GM18517 (cell line): ENCODE data around the gene TNS3.

ENCODE experiments used
- ATAC-seq: cut with Tn5 transposase; IDR thresholded peaks from one replicate; pipeline ENCODE4 v1.9.1; 2021; ENCODE audit warnings: mild to moderate bottlenecking, moderate library complexity; ENCODE audit not compliant: unreplicated experiment

Gene TNS3

DNA sequence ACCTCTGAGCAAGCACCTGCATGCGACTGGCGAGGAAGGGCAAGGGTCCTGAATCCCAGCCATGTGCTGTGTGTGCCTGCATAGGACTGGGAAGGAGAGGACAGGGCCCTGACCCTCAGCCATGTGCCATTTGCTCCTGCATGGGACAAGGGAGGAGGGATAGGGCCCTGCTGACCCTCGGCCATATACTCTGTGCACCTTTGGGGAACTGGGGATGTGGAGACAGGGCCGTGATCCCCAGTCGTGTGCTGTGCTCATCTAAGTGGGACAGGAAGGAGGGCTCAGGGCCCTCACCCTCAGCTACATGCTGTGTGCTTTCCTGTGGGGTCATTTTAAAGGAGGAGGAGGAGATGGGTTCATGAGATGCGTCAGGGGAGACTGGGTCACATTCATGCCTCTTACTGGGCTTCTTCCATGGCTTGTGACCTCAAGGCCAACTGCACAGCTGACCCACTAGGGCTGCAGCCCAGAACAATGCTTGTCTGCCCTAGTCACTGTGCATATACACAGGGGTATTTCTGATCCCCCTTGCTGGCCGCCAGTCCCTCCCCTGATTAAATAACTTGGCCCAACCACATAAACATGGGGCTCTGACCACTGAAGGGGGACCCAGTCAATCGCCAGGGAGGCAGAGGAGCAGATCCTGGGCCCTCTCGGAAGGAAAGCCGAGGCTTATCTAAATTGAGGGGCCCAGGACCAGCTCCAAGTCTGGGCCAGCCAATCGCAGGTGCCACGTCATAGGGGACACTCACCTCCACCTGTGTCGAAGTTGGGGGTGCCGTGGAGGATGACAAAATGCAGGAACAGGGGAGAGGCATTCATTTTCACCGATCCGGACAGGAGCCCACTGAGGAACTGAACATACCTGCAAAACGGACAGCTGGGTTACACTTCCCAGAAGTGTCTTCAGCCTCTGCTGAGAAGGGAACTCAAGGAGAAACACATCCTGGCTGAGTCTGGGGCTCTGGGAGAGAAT lies 167.3 kb downstream of the TNS3 start:
- no peak for ATAC-seq

DNA sequence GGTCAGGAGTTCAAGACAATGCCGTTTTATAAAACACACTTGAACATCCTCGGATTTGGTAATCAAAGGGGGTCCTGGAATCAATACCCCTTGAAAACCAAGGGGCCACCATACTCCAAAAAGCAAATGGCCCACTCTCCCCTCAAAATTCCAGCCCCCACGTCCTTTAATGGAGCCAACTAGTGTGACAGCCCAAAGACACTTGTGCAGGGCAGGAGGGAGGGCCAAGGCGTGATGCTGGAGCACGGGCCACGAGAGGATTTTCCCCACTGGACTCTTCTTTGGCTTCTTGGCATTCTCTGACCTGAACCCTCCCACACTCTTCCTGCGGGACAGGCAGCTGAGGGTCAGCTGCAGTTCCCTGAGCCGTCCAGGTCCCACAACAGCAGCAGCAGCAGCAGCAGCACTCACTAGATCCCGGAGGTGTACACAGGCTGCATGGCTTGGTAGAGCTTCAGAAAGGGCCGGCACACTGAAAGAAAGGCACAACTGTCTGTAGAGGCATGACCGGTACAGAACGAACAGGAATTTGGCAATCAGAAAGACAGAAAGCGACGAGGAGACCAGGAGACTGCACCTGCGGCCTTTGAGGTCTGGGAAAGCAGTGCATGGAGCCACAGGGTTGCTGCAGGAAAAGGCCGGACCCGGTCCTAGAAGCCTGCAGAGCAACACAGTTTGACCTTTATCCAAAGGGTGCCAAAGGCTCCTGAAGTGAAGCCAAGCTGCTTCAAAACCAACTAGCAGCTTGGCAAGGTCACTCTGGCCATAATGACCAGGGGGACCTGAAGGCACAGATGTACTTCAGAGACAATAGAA lies 168.2 kb downstream of the TNS3 start:
- no peak for ATAC-seq

DNA sequence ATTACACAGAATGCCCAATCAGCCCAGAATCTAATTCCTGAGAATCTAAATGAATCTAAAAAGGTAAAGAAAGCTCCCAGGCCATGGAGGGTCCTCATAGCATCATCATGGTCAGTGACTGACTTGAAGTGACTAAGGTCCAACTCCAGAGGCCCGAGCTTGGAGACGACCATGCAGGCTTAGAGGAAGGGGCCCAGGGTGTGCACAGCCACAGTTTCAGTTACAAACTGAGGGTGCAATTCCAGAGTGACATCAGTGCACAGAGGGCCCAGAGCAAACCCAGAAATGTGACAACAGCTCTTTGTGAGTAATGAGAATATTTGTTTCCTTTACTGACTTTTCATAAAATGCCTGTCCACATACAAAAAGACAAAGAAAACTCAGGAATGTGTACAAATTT lies 170.0 kb downstream of the TNS3 start:
- no peak for ATAC-seq

DNA sequence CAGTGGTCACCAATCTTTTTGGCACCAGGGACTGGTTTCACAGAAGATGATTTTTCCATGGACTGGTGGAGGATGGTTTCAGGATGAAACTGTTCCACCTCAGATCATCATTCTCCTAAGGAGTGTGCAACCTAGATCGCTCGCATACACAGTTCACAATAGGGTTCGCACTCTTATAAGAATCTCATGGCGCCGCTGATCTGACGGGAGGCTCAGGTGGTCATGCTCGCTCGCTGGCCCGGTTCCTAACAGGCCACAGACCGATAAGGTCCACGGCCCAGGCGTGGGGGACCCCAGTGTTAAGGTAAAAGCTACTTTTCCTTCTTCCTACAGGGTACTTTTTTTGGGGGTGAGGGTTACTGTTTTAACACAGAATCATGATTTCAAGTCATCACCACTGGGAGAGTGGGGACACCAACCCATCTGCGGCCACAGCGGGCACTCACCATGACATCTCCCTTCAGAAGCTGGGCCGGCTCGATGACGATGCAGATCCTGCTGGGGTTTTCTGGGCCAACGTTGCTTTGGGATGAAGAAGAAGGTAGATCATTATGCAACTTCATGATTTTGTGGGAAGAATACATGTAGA lies 170.5 kb downstream of the TNS3 start:
- ATAC-seq, result no peak

DNA sequence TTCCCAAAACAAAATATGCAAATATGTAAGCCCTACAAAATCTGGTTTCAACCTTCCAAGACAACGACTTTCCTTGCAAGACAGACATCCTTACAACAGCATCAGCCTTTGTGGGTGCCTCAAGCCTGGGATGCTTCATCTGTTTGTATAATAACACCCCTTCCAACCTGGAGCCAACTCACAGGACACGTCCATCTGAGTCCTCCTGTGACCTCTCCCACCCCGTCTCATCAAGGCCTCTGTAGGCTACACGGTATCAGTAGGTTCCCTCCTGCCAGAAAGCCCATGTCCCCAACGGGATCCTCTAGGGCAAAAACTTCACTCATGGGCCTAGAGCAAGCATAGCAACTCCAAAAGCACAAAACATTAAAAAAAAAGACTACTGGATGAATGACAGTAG lies 173.2 kb downstream of the TNS3 start:
- ATAC-seq, result no peak

DNA sequence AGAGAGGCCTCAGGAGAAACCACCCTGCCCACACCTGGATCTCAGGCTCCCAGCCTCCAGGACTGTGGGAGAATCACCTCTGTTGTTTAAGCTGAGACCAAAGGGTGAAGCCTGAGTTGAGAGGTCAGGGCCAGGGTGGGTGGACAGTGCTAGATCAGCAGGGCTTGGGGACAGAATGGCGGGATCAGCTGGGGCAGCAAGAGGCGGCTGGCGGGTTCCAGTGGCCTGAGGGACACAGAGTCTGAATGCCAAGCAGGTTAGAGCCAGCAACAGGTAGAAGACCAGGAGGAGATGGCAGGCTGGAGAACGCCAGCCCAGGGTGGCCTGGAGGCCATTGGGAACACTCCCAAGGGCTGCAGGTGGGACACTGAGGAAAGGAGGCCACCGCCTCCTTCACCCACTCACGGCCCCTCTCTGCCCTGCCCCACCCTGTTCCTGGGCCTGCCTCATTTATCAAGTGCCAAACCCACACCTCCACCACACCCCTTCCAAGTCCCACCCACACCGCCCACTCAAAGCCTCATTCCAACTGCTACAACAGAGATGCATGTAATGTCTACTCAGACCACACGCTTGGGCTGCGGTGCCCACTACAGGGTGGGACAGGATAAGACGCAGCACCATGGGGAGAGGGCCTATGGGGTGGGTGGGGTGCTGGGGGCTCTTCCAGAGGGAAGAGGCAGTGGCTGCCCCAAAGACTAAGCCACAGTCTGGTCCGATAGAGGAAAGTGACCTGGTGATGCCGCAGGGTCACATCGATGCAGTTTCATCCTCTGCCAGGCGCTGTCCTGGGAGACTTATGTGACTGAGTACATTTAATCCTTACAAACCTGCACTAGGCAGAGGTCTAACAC lies 173.9 kb downstream of the TNS3 start:
- ATAC-seq, result no peak

DNA sequence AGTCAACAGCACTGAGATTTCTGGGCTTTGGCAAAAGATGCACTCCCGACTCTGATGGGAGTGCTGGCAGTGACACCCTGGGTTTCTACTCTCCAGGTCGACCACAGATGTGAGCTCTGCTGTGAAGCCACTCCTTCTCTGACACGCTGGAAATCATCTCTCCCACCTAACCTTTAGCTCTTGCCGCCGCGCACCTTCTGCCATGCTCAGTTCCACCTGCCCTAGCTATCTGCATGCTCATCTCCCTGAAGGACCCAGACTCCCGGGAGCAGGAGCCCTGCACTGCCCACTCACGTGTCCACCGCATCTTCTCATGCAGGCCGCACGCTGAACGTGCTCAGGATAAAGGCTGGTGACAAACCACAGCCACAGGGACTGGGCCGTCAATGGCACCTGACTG lies 174.8 kb downstream of the TNS3 start:
- no peak for ATAC-seq

DNA sequence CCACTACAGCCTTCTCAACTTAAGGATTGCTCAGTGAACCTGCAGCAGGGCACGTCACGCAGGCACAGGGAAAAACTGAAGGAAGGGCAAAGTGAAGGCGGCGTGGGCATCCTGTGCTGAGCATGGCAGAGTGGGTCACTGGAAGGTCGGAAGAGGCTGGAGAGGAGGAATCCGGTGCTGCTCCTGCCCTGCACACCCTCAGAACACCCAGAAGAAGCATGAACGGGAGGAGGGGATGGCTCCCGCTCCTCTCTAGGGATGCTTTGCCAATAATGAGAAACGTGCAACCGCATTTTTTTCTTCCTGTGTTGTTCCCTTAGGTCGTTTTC lies 175.1 kb downstream of the TNS3 start:
- no peak for ATAC-seq

DNA sequence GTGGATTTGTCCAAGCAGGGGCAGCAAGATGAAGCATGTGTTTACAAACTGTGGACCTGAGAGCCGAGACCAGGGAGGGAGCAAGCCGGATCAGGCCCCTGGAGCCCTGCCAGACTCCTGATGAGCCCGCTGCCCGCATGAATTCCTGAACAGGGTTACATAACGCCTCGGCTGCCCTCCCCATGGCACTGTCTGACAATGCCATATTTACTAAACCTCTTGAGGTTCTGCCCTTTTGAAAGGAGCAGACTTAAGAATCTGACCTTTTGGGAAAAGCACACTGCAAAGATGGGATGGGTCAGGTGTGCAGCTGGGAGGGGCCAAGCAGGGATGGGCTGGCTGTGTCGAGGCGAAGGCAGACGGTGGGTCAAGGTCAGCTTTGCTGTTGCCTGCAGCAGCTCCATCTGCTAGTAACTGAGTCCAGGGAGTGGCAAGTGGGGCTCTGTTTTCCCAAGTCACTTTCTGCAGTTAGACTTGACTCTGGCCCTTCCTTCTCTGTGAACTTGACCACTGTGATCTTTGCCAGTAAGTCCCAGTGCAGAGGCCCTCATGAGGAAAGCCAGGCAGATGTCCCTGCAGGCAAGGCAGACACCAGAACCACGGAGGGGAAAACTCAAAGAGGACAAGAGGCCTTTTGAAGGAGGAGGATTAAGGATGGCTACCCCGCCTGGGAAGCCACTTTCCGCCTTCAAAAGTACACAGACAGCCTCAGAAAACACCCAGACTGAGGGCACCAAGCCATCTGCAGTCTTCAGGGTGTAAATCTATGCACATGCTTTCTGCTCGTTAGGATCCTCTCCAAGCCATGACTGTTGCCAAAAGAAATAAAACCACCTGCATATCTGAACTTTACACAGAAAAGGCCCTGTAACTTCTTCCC lies 175.8 kb downstream of the TNS3 start:
- ATAC-seq, result no peak

DNA sequence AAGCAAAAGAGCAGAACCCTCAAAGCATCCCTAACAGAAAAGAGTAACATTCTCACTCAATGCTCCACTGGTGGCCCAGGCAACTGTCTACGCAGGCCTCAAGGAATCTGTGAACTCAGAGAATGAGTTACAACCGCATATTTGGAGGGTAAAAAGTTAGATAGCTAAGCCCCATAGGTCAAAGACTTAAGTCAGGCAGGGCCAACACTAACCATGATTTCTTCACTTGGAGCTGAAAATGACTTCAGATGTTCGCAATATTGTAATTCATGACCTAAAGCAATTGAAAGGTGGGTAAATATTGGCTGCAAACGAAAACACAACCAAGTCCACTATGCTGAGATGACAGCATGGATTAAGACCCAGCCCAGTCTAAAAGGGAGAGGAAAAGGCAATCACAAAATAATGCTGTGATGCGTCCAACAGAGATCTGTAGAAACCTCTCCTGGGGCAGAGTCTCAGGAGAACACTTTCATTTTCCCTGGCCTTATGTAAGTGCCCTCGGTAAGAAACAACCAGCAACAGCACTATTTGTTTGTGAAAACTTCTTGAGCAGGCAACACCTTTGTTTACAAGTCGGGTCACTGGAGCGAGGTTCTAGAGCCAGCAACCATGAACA lies 176.5 kb downstream of the TNS3 start:
- ATAC-seq, result no peak

DNA sequence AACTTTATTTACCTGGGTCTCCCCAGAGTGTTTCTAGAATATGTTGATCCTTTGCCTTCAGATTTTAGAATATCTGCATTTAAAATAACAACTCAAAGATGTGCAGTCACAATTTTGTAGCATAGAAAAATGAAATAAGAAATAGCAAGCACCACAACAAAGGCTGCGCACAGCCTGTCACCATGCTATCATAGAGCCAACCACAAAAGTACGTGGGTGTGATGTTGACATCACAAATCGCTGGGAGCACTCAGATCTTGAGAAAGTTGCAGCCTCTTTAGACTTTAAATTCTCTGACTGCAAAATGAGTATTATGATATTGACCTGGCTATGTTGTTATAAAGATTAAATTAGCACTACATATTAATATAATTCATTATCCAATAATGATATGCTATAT lies 177.9 kb downstream of the TNS3 start:
- no peak for ATAC-seq

DNA sequence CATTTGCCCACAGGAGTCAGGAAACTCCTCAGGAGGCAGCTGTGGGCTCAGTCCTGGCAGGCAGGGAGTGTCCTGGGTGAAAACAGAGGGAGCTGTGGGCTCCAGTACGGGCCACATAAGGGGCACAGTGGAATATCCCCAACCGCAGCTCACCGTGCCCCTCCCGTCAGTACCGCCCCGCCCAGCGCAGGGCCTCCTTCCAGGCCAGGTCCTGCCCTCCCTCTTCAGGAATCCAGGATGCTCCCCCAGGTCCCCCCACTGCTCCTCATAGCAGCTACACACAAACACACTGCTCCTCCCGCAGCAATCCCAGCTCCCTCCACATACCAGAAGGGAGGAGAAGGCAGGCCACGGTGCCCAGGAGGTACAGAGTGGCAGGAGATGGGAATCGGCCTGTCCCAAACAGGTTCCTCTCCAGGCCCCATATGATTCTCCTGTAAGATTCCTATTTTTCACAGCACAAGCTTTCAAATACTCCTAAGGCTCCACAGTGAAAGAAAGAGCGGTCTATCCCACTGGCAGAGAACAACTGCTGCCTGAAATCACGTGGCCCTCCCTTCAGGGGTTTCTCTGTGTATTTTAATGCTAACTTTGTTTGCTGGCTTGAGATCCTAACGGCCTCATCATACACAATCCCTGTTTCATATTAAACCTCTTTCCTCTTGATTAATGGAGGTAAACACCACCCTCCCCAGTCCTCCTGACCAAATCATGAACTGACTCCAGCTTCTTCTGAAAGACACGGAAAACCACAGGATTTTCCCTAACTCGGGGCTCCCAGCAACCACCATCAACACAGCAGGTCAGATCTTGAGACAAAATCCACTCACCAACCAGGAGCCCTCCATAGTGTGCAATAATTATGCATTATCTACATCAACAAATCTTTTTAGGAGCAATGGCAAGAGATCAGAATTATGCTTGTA lies 178.7 kb downstream of the TNS3 start:
- ATAC-seq, result no peak

DNA sequence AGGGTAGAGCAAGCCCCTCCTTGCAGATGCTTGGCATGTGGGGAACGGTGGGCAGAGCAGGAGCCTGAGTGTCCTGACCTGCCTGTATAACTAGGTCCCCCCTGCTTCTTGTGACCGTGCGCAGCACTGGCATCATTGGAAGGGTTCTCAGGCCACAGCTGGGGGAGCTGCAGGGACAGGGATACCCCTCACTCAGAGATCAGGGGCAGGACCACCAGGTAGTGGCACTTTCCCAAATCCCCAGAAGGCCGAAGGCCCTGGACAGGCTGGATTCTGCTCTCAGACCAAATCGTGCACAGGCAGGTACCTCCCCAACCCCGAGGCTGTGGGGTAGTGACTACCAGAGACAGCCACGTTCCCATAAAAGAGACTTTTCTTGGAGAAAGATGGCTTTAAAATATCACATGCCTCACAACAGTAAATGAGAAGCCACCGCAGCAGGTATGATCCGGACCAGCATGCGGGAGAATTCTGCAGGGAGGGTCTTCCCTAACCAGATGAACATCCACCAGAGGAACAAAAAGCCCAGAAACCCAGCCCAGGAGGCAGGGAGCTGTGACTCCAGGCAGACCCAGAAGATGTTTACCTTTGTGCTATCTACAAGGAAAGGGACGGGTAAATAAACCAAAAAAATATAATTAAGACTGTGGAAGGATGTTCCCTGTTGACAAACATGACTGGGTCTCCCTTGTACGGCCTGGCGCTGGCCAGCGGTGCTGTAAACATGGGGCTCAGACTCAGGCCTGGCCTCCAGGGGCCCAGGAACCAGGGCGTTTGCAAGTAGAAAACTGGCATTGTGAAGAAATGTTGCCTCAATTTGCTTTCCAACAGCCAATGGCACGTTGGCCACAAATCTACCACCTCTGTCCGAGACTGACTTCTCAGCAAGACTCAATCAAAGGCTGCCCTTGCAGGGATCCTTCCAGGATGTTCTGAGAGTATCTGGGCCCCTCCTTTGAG lies 180.0 kb downstream of the TNS3 start:
- no peak for ATAC-seq

DNA sequence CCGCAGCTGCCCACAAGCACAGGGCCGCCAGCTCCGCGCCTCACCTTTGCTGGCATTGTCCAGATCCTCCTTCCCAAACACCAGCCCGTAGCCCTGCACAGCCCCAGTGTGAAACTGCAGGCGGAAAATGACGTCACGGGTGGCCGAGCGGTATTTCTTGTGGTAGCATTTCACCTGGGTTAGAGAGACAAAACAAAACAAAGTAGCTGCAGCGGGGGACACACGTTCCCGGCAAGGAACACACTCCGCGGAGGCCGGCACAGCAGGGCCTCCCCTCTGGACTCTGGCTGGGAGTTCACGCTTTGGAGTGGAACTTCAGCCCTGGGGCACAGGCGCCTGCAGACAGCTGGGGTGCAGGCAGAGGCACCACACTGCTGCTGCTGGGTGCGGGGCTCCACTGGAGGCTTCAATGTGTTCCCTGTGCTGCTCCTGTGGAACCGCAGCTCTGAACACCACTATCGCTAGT lies 181.1 kb downstream of the TNS3 start:
- ATAC-seq, result no peak

DNA sequence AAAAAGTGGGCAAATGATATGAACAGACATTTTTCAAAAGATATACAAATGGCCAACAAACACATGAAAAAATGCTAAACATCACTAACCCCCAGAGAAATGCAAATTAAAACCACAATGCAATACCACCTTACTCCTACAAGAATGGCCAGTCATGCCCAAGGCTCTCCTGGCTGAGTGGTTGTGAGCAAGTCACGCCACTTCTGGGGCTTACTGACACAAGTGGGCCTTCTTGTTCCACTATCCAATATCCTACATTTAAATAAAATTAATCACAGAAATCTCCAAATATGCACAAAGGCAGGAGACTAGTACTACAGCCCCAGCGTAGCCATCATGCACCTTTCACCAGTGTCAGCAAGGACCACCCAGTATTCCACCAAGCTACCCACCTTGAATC lies 181.9 kb downstream of the TNS3 start:
- ATAC-seq, result no peak

DNA sequence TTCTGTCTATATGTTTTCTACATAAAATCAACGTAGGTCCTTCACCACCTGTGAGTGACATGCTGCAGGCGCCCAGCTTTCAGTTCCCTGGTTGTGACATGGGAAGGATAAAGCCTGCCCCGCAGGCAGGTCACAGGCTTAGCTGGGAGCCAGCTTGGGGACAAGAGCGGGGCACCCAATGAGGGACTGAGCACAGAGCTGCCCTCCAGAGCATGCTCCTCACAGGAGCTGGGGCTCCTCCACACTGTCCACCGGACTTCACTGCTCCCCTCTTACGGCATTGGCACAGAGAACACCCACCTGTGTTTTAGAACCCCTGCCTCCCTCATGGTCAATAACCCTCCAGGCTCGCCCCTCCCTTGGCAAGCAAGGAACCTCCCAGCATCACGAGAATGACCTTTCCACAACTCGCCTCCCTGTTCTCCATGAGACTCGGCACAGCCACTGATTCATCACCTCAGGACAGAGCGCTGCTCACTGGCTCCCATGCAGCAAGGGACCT lies 187.1 kb downstream of the TNS3 start:
- ATAC-seq, result no peak

DNA sequence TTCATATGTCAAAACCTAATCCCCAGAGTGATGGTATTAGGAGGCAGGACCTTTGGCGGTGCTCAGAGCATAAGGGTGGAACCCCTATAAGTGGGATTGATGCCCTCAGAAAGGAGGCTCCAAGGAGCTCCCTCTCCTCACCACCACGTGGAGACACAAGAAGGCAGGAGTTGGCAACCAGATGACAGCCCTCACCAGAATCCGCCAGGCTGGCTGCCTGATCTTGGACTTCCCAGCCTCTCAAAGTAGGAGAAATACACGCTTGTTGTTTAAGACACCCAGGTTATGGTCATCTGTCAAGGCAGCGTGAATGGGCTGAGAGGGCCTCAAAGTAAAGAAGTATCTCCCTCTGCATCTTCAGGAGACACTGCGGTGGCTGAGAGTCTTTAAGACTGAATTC lies 187.7 kb downstream of the TNS3 start:
- no peak for ATAC-seq
